ENCODE results near the gene CNOT1.

The CNOT1 gene

GRCh38 chr16:58476791-58477190 lies 152.8 kb downstream of the CNOT1 start:
- no peak overlapping the region for H2BK12ac ChIP-seq (ENCODE audit: low read length)
- H4K91ac ChIP-seq (ENCODE audit: low read depth, low read length, poor library complexity), result no peak overlapping the region
- H3K36me3 ChIP-seq (replicated peaks in 1 of 2; ENCODE audit: control insufficient read depth in 2 of 2, insufficient read depth in 2 of 2, low read length in 2 of 2), result no peaks in the 10 kb centered on the region
- H3K79me1 ChIP-seq (ENCODE audit: low read depth, low read length), result no peaks in the 10 kb centered on the region
- no peaks in the 10 kb centered on the region for H3K9me3 ChIP-seq (replicated peaks in 1 of 2; ENCODE audit: control insufficient read depth in 2 of 2, insufficient read depth in 1 of 2, low read depth in 1 of 2, low read length in 2 of 2)
- no peak overlapping the region for H3K23ac ChIP-seq (ENCODE audit: low read depth, low read length, poor library complexity)
- H3K18ac ChIP-seq (ENCODE audit: low read length), result no peak overlapping the region
- no peak overlapping the region for H3K14ac ChIP-seq (ENCODE audit: low read length)
- no CpG with 5 or more reads among the region's 1 CpG for WGBS, 2 donors (ENCODE audit: extremely low coverage in 2 of 2, insufficient read length in 2 of 2, insufficient replicate concordance in 1 of 2)
- no peak overlapping the region for H3K4me3 ChIP-seq (ENCODE audit: low read length in 2 of 2)
- no peak overlapping the region for H2AK5ac ChIP-seq (ENCODE audit: low read depth, low read length)
- no peak overlapping the region for H3K27ac ChIP-seq (replicated peaks; ENCODE audit: low read length)
- no peak overlapping the region for H3K4me2 ChIP-seq (ENCODE audit: insufficient read depth, low read length, poor library complexity, severe bottlenecking)
- H3K9ac ChIP-seq (ENCODE audit: low read depth, low read length, poor library complexity), result no peak overlapping the region
- no peak overlapping the region for H2BK120ac ChIP-seq (ENCODE audit: low read depth, low read length)
- no peak overlapping the region for H2AFZ ChIP-seq (ENCODE audit: low read length)
- no peak for DNase-seq (ENCODE audit: low spot score)
- no peak overlapping the region for H3K4ac ChIP-seq (ENCODE audit: low read length)
- H3K4me1 ChIP-seq (ENCODE audit: control insufficient read depth in 2 of 2, insufficient read depth in 1 of 2, low read depth in 1 of 2, low read length in 2 of 2), result no peaks in the 10 kb centered on the region
- peaks cover 0 to 32% (median 0%) of the 10 kb centered on the region in 3 experiments for H3K27me3 ChIP-seq (ENCODE audit: control insufficient read depth in 3 of 3, insufficient read depth in 3 of 3, low read depth in 1 of 3, low read length in 3 of 3)
- H2BK5ac ChIP-seq (ENCODE audit: low read length), result no peak overlapping the region
- no peak overlapping the region for H2BK15ac ChIP-seq (ENCODE audit: low read length)
- H4K8ac ChIP-seq (ENCODE audit: low read depth, low read length), result no peak overlapping the region

GRCh38 chr16:58475091-58475619 lies 154.5 kb downstream of the CNOT1 start:
- no peak overlapping the region for H2BK120ac ChIP-seq (ENCODE audit: low read depth, low read length)
- no peak overlapping the region for H2AK5ac ChIP-seq (ENCODE audit: low read depth, low read length)
- peaks cover 0 to 45% (median 0%) of the 10 kb centered on the region in 3 experiments for H3K27me3 ChIP-seq (ENCODE audit: control insufficient read depth in 3 of 3, insufficient read depth in 3 of 3, low read depth in 1 of 3, low read length in 3 of 3)
- no CpG with 5 or more reads among the region's 4 CpGs for WGBS, 2 donors (ENCODE audit: extremely low coverage in 2 of 2, insufficient read length in 2 of 2, insufficient replicate concordance in 1 of 2)
- DNase-seq (ENCODE audit: low spot score), result no peak
- H3K4me2 ChIP-seq (ENCODE audit: insufficient read depth, low read length, poor library complexity, severe bottlenecking), result no peak overlapping the region
- no peak overlapping the region for H2BK5ac ChIP-seq (ENCODE audit: low read length)
- no peaks in the 10 kb centered on the region for H3K79me1 ChIP-seq (ENCODE audit: low read depth, low read length)
- no peak overlapping the region for H4K91ac ChIP-seq (ENCODE audit: low read depth, low read length, poor library complexity)
- H3K23ac ChIP-seq (ENCODE audit: low read depth, low read length, poor library complexity), result no peak overlapping the region
- no peak overlapping the region for H2AFZ ChIP-seq (ENCODE audit: low read length)
- no peak overlapping the region for H3K9ac ChIP-seq (ENCODE audit: low read depth, low read length, poor library complexity)
- no peaks in the 10 kb centered on the region for H3K9me3 ChIP-seq (replicated peaks in 1 of 2; ENCODE audit: control insufficient read depth in 2 of 2, insufficient read depth in 1 of 2, low read depth in 1 of 2, low read length in 2 of 2)
- H3K18ac ChIP-seq (ENCODE audit: low read length), result no peak overlapping the region
- no peaks in the 10 kb centered on the region for H3K4me1 ChIP-seq (ENCODE audit: control insufficient read depth in 2 of 2, insufficient read depth in 1 of 2, low read depth in 1 of 2, low read length in 2 of 2)
- H3K4ac ChIP-seq (ENCODE audit: low read length), result no peak overlapping the region
- H3K36me3 ChIP-seq (replicated peaks in 1 of 2; ENCODE audit: control insufficient read depth in 2 of 2, insufficient read depth in 2 of 2, low read length in 2 of 2), result no peaks in the 10 kb centered on the region
- H3K27ac ChIP-seq (replicated peaks; ENCODE audit: low read length), result no peak overlapping the region
- no peak overlapping the region for H2BK15ac ChIP-seq (ENCODE audit: low read length)
- no peak overlapping the region for H3K14ac ChIP-seq (ENCODE audit: low read length)
- no peak overlapping the region for H2BK12ac ChIP-seq (ENCODE audit: low read length)
- H3K4me3 ChIP-seq (ENCODE audit: low read length in 2 of 2), result no peak overlapping the region
- H4K8ac ChIP-seq (ENCODE audit: low read depth, low read length), result no peak overlapping the region

DNA sequence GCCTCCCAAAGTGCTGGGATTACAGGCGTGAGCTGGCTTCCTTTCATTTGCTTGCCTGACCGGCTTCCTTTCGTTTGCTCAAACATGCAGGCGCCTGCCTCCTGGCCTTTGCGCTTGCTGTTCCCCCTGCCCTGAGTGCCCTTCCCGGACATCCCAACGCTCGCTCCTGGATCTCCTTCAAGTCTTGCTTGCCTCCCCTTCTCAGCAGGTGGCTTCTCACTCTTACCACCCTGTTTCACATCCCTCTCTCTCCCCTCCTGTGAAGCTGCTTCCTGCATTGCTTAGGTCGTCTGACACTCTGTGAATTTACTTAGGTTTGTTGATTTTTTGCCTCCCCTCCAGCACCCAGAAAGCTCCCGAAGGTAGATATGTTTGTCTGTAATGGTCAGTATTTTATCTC lies 155.3 kb downstream of the CNOT1 start:
- Histone ChIP-seq H3K4me1 (ENCODE audit: control insufficient read depth in 2 of 2, insufficient read depth in 1 of 2, low read depth in 1 of 2, low read length in 2 of 2) (no peaks in the 10 kb centered on the region), H2BK15ac (ENCODE audit: low read length) (no peak overlapping the region), H2BK12ac (ENCODE audit: low read length) (no peak overlapping the region), H3K79me1 (ENCODE audit: low read depth, low read length) (no peaks in the 10 kb centered on the region), H3K14ac (ENCODE audit: low read length) (no peak overlapping the region), H2BK5ac (ENCODE audit: low read length) (no peak overlapping the region), H3K27ac (replicated peaks; ENCODE audit: low read length) (no peak overlapping the region), H3K4me2 (ENCODE audit: insufficient read depth, low read length, poor library complexity, severe bottlenecking) (no peak overlapping the region), H3K4me3 (ENCODE audit: low read length in 2 of 2) (no peak overlapping the region), H3K4ac (ENCODE audit: low read length) (no peak overlapping the region), H3K18ac (ENCODE audit: low read length) (no peak overlapping the region), H3K36me3 (replicated peaks in 1 of 2; ENCODE audit: control insufficient read depth in 2 of 2, insufficient read depth in 2 of 2, low read length in 2 of 2) (no peaks in the 10 kb centered on the region), H3K27me3 (ENCODE audit: control insufficient read depth in 3 of 3, insufficient read depth in 3 of 3, low read depth in 1 of 3, low read length in 3 of 3) (peaks cover 0 to 46% (median 0%) of the 10 kb centered on the region in 3 experiments), H2AFZ (ENCODE audit: low read length) (no peak overlapping the region), H2AK5ac (ENCODE audit: low read depth, low read length) (no peak overlapping the region), H3K9me3 (replicated peaks in 1 of 2; ENCODE audit: control insufficient read depth in 2 of 2, insufficient read depth in 1 of 2, low read depth in 1 of 2, low read length in 2 of 2) (no peaks in the 10 kb centered on the region), H4K8ac (ENCODE audit: low read depth, low read length) (no peak overlapping the region), H3K23ac (ENCODE audit: low read depth, low read length, poor library complexity) (no peak overlapping the region), H3K9ac (ENCODE audit: low read depth, low read length, poor library complexity) (no peak overlapping the region), H2BK120ac (ENCODE audit: low read depth, low read length) (no peak overlapping the region), H4K91ac (ENCODE audit: low read depth, low read length, poor library complexity) (no peak overlapping the region)
- DNase-seq (ENCODE audit: low spot score), result no peak
- no CpG with 5 or more reads among the region's 10 CpGs for WGBS, 2 donors (ENCODE audit: extremely low coverage in 2 of 2, insufficient read length in 2 of 2, insufficient replicate concordance in 1 of 2)

DNA sequence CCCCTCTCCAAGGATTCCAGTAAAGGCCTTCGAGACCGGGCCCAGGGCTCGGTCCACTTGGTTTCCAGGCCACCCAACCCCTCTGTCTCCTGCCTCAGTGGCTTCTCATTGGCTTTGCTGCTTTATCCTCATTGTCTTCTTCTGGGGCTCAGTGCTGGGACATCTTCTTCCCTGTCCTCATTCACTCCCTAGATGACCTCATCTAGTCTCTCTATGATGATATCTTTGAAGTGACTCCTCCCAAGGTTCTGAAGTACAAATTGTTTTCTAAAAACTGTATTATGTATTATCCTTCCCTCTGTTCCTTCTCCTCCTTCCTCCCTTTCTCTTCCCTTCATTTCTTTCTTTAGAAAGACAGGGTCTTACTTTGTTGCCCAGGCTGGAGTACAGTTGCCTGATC lies 156.8 kb downstream of the CNOT1 start:
- Histone ChIP-seq H3K27me3 (ENCODE audit: control insufficient read depth in 3 of 3, insufficient read depth in 3 of 3, low read depth in 1 of 3, low read length in 3 of 3) (peaks cover 0 to 58% (median 2%) of the 10 kb centered on the region in 3 experiments), H3K9ac (ENCODE audit: low read depth, low read length, poor library complexity) (no peak overlapping the region), H2AFZ (ENCODE audit: low read length) (no peak overlapping the region), H3K36me3 (replicated peaks in 1 of 2; ENCODE audit: control insufficient read depth in 2 of 2, insufficient read depth in 2 of 2, low read length in 2 of 2) (no peaks in the 10 kb centered on the region), H3K23ac (ENCODE audit: low read depth, low read length, poor library complexity) (no peak overlapping the region), H3K4me3 (ENCODE audit: low read length in 2 of 2) (no peak overlapping the region), H3K79me1 (ENCODE audit: low read depth, low read length) (no peaks in the 10 kb centered on the region), H2BK15ac (ENCODE audit: low read length) (no peak overlapping the region), H3K4me2 (ENCODE audit: insufficient read depth, low read length, poor library complexity, severe bottlenecking) (no peak overlapping the region), H3K14ac (ENCODE audit: low read length) (no peak overlapping the region), H3K18ac (ENCODE audit: low read length) (no peak overlapping the region), H3K9me3 (replicated peaks in 1 of 2; ENCODE audit: control insufficient read depth in 2 of 2, insufficient read depth in 1 of 2, low read depth in 1 of 2, low read length in 2 of 2) (no peaks in the 10 kb centered on the region), H4K8ac (ENCODE audit: low read depth, low read length) (no peak overlapping the region), H2AK5ac (ENCODE audit: low read depth, low read length) (no peak overlapping the region), H4K91ac (ENCODE audit: low read depth, low read length, poor library complexity) (no peak overlapping the region), H2BK5ac (ENCODE audit: low read length) (no peak overlapping the region), H2BK12ac (ENCODE audit: low read length) (no peak overlapping the region), H3K4ac (ENCODE audit: low read length) (no peak overlapping the region), H2BK120ac (ENCODE audit: low read depth, low read length) (no peak overlapping the region), H3K4me1 (ENCODE audit: control insufficient read depth in 2 of 2, insufficient read depth in 1 of 2, low read depth in 1 of 2, low read length in 2 of 2) (no peaks in the 10 kb centered on the region), H3K27ac (replicated peaks; ENCODE audit: low read length) (no peak overlapping the region)
- no peak for DNase-seq (ENCODE audit: low spot score)
- no CpG with 5 or more reads among the region's 3 CpGs for WGBS, 2 donors (ENCODE audit: extremely low coverage in 2 of 2, insufficient read length in 2 of 2, insufficient replicate concordance in 1 of 2)
